GM18498 (cell line): ENCODE data around the gene GNLY.

Experiments used
- ATAC-seq: cut with Tn5 transposase; IDR thresholded peaks from one replicate; pipeline ENCODE4 v1.9.1; 2021; ENCODE audit warnings: mild to moderate bottlenecking, moderate library complexity; ENCODE audit not compliant: unreplicated experiment

GNLY gene

DNA sequence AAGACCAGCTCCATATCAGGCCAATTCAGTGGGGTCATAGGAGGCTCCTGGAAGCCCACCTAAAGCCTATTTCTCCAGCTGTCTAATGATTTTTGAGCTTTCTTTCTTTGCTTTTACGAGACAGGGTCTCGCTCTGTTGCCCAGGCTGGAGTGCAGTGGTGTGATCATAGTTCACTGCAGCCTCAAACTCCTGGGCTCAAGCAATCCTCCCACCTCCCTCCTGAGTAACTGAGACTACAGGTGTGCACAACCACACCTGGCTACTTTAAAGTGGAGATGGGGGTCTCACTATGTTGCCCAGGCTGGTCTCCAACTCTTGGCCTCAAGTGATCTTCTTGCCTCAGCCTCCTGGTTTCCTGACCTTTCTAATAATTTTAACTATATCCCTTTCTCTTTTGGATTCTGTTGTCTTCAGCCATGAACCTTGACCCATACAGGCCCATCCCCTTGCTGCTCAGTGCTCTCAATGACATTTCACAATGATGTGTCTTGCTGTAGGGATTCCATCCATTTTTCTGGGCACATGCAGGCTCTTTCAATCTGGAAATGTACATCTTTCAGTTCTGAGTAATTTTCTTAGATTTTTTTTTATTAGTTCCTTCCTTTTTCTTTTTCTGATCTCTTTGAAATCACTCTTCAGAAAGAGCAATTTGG lies 29.7 kb downstream of the GNLY start:
- no peak for ATAC-seq

DNA sequence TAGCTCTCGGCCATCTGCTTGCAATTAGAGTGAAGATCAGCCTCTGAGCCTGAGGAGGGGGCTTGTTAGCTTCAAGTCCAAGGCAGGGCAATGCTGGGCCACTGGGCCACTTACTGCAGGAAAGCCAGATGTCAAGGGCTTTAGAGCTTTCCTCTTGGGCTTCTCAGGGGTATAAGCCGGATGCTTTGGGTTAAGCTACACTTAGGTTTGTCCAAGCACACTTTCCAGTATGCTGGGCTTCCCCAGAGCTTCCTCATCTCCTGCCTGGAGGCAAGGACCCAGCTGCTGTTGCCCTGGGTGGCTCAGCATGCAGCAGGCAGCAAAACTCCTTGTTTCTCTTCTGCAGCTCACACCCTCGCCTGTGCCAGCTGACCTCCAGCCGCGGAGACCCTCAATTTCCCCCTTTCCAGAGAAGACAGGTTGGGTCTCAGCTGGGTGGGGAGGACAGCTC lies 30.6 kb downstream of the GNLY start:
- no peak for ATAC-seq

GRCh38 chr2:85725451-85725850 lies 31.3 kb downstream of the GNLY start:
- ATAC-seq: no peak

GRCh38 chr2:85727798-85728197 lies 33.6 kb downstream of the GNLY start:
- ATAC-seq: no peak

GRCh38 chr2:85728342-85728741 lies 34.2 kb downstream of the GNLY start:
- ATAC-seq: no peak

DNA sequence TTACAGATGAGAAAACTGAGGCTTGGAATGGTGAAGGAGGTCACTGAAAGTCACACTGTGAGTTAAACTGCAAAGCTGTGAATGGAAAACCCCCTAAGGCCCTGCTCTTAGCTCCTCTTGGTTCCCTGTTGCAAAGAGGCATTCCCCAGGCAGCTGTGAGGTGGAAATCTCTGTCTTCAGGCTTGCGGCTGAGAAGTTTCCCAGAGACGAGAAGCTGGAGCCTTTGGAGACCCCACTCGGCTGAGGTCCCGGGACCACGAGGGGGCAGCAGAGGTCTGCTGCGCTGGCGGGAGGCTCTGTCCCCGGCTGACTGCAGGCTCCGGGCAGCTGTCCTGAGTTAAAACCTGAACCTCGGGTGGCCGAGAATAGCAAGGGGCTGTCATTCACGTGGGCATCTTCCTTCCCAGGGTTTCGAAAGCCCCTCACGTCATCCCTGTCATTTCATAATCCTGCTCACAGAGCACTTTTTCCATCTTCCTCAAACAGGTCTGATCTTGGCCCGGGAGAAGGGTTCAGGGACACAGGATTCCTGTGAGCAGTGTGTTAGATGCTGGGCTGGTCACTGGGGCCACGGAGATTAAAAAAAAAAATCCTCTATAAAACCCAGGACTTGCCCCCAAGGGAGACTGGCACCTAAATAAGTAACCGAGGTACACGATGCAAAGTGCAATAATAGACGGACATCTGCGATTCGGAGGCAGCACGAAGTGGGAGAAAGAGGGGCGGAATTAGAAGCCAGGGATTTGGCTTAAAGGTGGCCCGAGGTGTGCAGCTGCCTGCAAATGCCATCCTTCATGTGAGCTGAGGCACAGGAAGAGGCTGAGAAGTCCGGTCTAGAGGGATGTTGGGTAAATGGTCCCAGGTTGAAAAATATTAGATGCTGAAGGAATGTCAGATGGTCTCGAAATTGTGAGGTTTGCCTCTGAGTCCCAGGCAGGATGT lies 35.0 kb downstream of the GNLY start:
- peak; percentile 74 for ATAC-seq

DNA sequence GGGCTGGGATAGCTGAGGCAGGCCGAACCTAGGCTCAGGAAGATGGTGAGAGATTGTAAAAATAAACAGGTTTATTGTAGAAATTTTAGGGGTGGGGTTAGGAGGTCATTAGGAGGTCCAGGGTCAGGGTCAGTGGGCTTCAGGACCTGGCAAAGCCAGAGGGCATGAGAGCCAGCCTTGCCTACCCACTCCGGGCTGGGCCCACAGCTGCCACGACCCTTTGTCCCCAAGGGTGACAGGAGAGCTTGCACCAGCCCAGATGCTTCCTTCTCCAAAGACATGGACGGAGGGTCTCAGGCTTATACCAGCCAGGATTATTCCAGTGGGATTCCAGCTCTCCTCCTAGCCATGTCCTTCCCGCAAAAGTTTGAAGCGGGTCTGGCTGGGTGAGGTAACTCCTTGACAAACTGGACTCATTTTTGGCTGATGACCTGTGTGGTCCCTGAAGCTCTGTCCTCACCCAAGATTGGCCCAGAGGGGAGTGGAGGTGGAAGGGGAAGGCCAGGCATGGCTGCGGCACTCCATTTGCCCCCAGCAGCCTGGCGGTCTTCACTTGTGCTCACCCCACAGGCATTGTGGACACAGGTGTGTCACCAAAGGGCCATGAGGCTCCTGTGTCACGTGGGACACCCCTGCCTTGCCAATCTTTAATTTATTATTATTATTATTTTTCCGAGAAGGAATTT lies 35.8 kb downstream of the GNLY start:
- no peak for ATAC-seq

DNA sequence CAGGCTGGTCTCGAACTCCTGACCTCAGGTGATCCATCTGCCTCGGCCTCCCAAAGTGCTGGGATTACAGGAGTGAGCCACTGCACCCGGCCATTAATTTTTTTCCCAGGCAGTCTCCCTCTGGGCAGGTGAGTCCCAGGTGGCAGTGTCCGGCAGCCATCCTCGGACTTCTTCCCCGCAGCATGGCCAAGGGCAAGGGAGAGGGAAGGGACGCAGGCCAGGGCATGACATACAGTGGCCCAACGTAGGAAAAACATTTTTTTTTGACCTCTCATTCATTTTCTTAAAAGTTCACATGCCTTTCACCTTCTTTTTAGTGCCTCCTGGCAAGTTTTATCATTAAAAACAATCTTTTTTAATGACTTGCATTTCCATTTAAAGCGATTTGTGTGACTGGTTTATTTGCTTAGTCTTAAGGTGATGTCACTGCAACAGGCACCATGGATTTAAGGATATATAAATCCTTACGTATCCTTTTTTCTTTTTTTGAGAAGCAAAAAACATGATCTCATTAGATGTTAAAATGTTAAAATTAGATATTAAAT lies 36.6 kb downstream of the GNLY start:
- ATAC-seq: no peak

GRCh38 chr2:85731606-85732005 lies 37.4 kb downstream of the GNLY start:
- no peak for ATAC-seq

- ATAC-seq: no peak
Measured at GRCh38 chr2:85732467-85733120, 38.4 kb downstream of the GNLY start.

- ATAC-seq: no peak
Measured at GRCh38 chr2:85733121-85733960, 39.2 kb downstream of the GNLY start.

GRCh38 chr2:85734015-85734414 lies 39.9 kb downstream of the GNLY start:
- no peak for ATAC-seq

- no peak for ATAC-seq
Measured at GRCh38 chr2:85734942-85735608, 40.9 kb downstream of the GNLY start.

DNA sequence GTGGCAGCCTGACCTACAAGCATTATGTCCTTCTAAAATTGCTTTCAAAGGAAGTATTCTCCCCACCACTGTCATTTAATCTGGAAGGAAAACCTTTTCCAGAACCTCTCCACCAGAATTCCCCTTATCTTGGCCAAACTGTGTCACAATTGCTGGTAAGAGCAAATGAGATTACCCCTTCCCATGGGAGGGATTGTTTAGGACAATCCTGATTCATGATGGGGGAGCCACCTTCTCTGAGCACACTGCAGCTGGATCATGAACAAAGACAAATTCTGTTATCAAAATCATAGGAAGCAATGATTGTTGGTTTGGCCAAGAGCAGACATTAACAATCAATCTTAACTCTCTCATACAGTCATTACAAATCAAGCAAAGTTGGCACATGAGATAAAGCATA lies 41.5 kb downstream of the GNLY start:
- no peak for ATAC-seq

GRCh38 chr2:85736456-85737355 lies 42.5 kb downstream of the GNLY start:
- ATAC-seq: no peak

- ATAC-seq: no peak
Measured at GRCh38 chr2:85737481-85737880, 43.3 kb downstream of the GNLY start.

DNA sequence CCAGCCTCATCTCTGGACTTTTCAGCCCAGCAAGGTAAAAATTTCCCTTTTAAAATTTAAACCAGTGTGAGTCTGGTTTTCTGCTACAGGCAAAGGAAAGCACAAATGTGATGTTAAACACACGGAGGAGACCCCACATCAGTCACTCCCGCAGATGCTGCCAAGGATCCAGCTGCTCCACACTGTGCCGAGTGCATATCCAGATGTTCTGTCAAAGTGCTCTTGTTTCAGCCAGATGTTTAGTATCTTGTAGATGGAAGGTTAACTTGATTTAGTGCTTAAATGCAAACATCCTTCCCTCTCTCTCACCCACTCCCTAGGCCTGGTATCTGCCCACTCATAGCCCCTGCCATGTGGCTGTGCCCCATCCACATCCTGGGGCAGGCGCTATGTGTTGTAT lies 43.8 kb downstream of the GNLY start:
- ATAC-seq: no peak

- no peak for ATAC-seq
Measured at GRCh38 chr2:85740193-85740592, 46.0 kb downstream of the GNLY start.
